ENCODE data around the gene RNF182.

- TF ChIP-seq POLR2A (IDR thresholded peaks at IDR 0.05; ENCODE audit: low read depth, low read length) (no peak), POLR2AphosphoS5 (IDR thresholded peaks at IDR 0.05; ENCODE audit: low read depth, low read length) (no peak)
Measured at GRCh38 chr6:13978102-13978640, 53.4 kb downstream of the RNF182 start.

Measured in GM12892 (cell line).